ENCODE measurements around the gene LRRC61. TPM values are rescaled to one million over a fixed set of nuclear protein-coding genes. Genes with fewer than 3 reads are reported as not detected.
A peak's percentile ranks its signal among the peaks of the same experiment; 100 is the strongest.

The LRRC61 gene
- total and polyA plus RNA-seq, 2 of the 13 experiments (the other 11 are each of a cell fraction or from before 2014, with no cell fraction given), result 33.0 to 34.8 TPM

- TF ChIP-seq MYPOP (CRISPR knock-in tag; IDR thresholded peaks at IDR 0.05) (no peak), ZNF7 (CRISPR knock-in tag; IDR thresholded peaks at IDR 0.05) (peak; percentile 58; the same call in 1 of the 2 replicates), PCBP2 (optimal IDR thresholded peaks at IDR 0.05; ENCODE audit: low read depth, low read length, poor library complexity, severe bottlenecking) (no peak)
- TF ChIP-seq, protein P1, sequence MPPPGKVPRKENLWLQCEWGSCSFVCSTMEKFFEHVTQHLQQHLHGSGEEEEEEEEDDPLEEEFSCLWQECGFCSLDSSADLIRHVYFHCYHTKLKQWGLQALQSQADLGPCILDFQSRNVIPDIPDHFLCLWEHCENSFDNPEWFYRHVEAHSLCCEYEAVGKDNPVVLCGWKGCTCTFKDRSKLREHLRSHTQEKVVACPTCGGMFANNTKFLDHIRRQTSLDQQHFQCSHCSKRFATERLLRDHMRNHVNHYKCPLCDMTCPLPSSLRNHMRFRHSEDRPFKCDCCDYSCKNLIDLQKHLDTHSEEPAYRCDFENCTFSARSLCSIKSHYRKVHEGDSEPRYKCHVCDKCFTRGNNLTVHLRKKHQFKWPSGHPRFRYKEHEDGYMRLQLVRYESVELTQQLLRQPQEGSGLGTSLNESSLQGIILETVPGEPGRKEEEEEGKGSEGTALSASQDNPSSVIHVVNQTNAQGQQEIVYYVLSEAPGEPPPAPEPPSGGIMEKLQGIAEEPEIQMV (CRISPR knock-in tag; IDR thresholded peaks at IDR 0.05; ENCODE audit: low read depth), result no peak
These were observed 4.2 kb downstream of the LRRC61 start for GRCh38 chr7:150327308-150327707.

More at GRCh38 chr7:150327308-150327707, 4.2 kb downstream of the LRRC61 start:
- 0 out of 2 replicates have a peak, but pooled peaks cover 2% of the 10 kb centered on the region for H4K20me1 ChIP-seq (ENCODE audit: insufficient read depth, low read length)
- in situ Hi-C loops (cut with HindIII; ENCODE audit: extremely low pct_ligation_motif_present, low pct_unique_long_range_greater_than_20kb) (no loop called here), intact Hi-C loops (cut with micrococcal nuclease; ENCODE audit: unreplicated experiment) (no loop called here)
- ChIA-PET POLR2A (no interaction called here), CTCF (ENCODE audit: low intra/inter-chr PET ratio, low total read pairs) (no interaction called here)
- no peak overlapping the region for H3K4me2 ChIP-seq (ENCODE audit: low read depth, low read length)
- H3K4me1 ChIP-seq (ENCODE audit: insufficient read depth, low read length), result peaks cover 33% of the 10 kb centered on the region
- FAIRE-seq (no peak), DNase-seq (ENCODE audit: low spot score) (no peak), ATAC-seq (no peak)
- H3K27me3 ChIP-seq (ENCODE audit: control insufficient read depth in 1 of 2, insufficient read depth in 2 of 2, low read length in 2 of 2), result no peaks in the 10 kb centered on the region; a peak in 1 of 5 replicates
- H3K36me3 ChIP-seq (replicated peaks in 1 of 2; ENCODE audit: control insufficient read depth in 1 of 2, insufficient read depth in 2 of 2, low read length in 2 of 2), result peaks cover 27 to 66% of the 10 kb centered on the region in 2 experiments
- 100% methylated on average over 3 of the region's 3 CpGs for WGBS (ENCODE audit: low lambda C conversion rate)
- no peak overlapping the region for H3K27ac ChIP-seq (ENCODE audit: extremely low read length, insufficient read depth, low read length)
- H3K79me2 ChIP-seq (ENCODE audit: insufficient read depth, low read length), result peaks cover 52% of the 10 kb centered on the region
- H3K4me3 ChIP-seq (replicated peaks in 1 of 3; ENCODE audit: insufficient read depth in 1 of 3, low read depth in 2 of 3, low read length in 3 of 3), result no peak overlapping the region
- H3K9me3 ChIP-seq (ENCODE audit: low read length), result no peaks in the 10 kb centered on the region
- no peak overlapping the region for H3K9ac ChIP-seq (ENCODE audit: insufficient read depth, low read depth, low read length)
- no TSS peak for BruUV-seq (replicated peaks)
- no peak overlapping the region for H2AFZ ChIP-seq (ENCODE audit: low read length)

All from HepG2 (cell line).